ENCODE data around the gene FOXK2. TPM values are rescaled to one million over a fixed set of nuclear protein-coding genes. Genes with fewer than 3 reads are reported as not detected.
"Not testable (repeated sequence)": the region's sequence is repeated elsewhere in the genome, so short reads cannot be mapped to it uniquely, and the experiment has no call there.

Gene FOXK2
- total RNA-seq, 1 experiment from 2014 or later = 22.4 TPM

- Histone ChIP-seq H3K27ac (ENCODE audit: low read length) (no peak overlapping the region), H3K4me2 (ENCODE audit: low read depth, low read length, poor library complexity, severe bottlenecking) (no peak overlapping the region), H3K79me2 (ENCODE audit: low read length) (0 out of 2 replicates have a peak, but pooled peaks cover 3% of the 10 kb centered on the region), H3K36me3 (ENCODE audit: insufficient read depth, low read length) (no peaks in the 10 kb centered on the region), H3K4me3 (ENCODE audit: low read length) (no peak overlapping the region), H3K9me2 (replicated peaks; ENCODE audit: insufficient read depth, low read length) (no peaks in the 10 kb centered on the region), H3K9ac (ENCODE audit: low read length) (no peak overlapping the region), H2AFZ (ENCODE audit: low read length) (no peak overlapping the region), H3K4me1 (ENCODE audit: low read length) (no peaks in the 10 kb centered on the region), H3K27me3 (ENCODE audit: low read length) (no peaks in the 10 kb centered on the region), H3K9me3 (ENCODE audit: low read length) (no peaks in the 10 kb centered on the region), H4K20me1 (ENCODE audit: insufficient read depth, low read depth, low read length) (0 out of 2 replicates have a peak, but pooled peaks cover 6% of the 10 kb centered on the region)
- DNase-seq = no peak
These were observed 49.5 kb downstream of the FOXK2 start for GRCh38 chr17:82568997-82569393.

DNA sequence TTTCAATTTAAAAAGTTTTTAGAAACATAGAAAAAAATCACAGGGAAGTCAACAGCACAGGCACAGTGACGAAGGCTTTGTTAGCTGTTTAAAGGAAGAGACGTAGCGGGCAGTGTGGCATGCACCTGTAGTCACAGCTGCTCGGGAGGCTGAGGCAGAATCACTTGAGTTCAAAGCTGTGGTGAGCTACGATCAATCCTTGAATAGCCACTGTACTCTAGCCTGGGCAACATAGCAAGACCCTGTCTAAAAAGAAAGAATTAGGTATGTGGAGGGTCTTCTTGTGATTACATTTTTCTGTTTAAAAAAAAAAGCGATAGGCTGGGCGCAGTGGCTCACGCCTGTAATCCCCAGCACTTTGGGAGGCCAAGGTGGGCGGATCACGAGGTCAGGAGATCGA, 50.1 kb downstream of the FOXK2 start:
- no peaks in the 10 kb centered on the region for H3K9me3 ChIP-seq (ENCODE audit: low read length)
- no peak overlapping the region for H3K27ac ChIP-seq (ENCODE audit: low read length)
- DNase-seq = no peak
- 0 out of 2 replicates have a peak, but pooled peaks cover 3% of the 10 kb centered on the region for H3K79me2 ChIP-seq (ENCODE audit: low read length)
- H3K4me3 ChIP-seq (ENCODE audit: low read length) = no peak overlapping the region
- no peaks in the 10 kb centered on the region for H3K36me3 ChIP-seq (ENCODE audit: insufficient read depth, low read length)
- no peak overlapping the region for H3K9ac ChIP-seq (ENCODE audit: low read length)
- H2AFZ ChIP-seq (ENCODE audit: low read length) = no peak overlapping the region
- H3K4me1 ChIP-seq (ENCODE audit: low read length) = no peaks in the 10 kb centered on the region
- H3K27me3 ChIP-seq (ENCODE audit: low read length) = no peaks in the 10 kb centered on the region
- no peaks in the 10 kb centered on the region for H3K9me2 ChIP-seq (replicated peaks; ENCODE audit: insufficient read depth, low read length)
- 0 out of 2 replicates have a peak, but pooled peaks cover 6% of the 10 kb centered on the region for H4K20me1 ChIP-seq (ENCODE audit: insufficient read depth, low read depth, low read length)
- H3K4me2 ChIP-seq (ENCODE audit: low read depth, low read length, poor library complexity, severe bottlenecking) = no peak overlapping the region

DNA sequence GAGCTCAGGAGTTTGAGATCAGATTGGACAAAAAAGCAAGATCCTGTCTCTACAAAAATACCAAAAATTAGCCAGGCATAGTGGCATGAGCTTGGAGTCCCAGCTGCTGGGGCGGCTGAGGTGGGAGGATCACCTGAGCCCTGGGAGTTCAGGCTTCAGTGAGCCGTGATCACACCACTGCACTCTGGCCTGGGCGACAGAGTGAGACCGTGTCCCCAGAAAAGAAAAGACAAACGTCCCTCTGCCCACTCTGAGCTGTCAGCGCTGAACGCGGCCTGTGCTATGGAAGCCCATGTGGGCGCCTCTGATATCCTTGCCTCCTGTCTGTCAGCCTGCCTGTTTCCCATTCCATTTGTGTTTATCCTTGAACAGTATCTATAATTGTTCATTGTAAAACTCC, 50.7 kb downstream of the FOXK2 start:
- no peaks in the 10 kb centered on the region for H3K4me1 ChIP-seq (ENCODE audit: low read length)
- no peak overlapping the region for H3K4me2 ChIP-seq (ENCODE audit: low read depth, low read length, poor library complexity, severe bottlenecking)
- no peaks in the 10 kb centered on the region for H3K9me2 ChIP-seq (replicated peaks; ENCODE audit: insufficient read depth, low read length)
- H3K9me3 ChIP-seq (ENCODE audit: low read length) = no peaks in the 10 kb centered on the region
- H3K27me3 ChIP-seq (ENCODE audit: low read length) = no peaks in the 10 kb centered on the region
- H3K9ac ChIP-seq (ENCODE audit: low read length) = no peak overlapping the region
- peaks cover 4% of the 10 kb centered on the region; the same call in 1 of the 2 replicates for H3K36me3 ChIP-seq (ENCODE audit: insufficient read depth, low read length)
- H2AFZ ChIP-seq (ENCODE audit: low read length) = no peak overlapping the region
- H3K27ac ChIP-seq (ENCODE audit: low read length) = no peak overlapping the region
- H4K20me1 ChIP-seq (ENCODE audit: insufficient read depth, low read depth, low read length) = 0 out of 2 replicates have a peak, but pooled peaks cover 6% of the 10 kb centered on the region
- 0 out of 2 replicates have a peak, but pooled peaks cover 3% of the 10 kb centered on the region for H3K79me2 ChIP-seq (ENCODE audit: low read length)
- DNase-seq = no peak
- H3K4me3 ChIP-seq (ENCODE audit: low read length) = no peak overlapping the region

DNA sequence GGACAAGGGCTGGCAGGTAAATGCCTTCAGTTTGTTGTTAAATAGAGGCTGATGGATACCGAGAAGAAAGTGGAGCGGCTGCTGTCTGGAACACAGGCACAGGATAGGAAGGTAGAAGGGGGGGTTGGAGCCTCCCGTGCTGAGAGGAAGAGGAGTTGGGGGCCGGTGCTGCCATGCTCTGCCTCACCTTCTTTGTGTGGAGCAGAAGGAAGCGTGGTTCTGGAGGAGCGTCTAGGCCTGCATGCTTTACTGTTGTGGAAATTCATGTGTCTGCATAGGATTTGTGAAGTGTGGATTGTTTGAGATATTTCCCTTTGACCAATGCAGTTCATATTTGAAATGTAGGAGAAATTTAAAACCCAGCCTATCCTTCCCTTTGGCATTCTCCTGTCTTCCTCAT, 52.3 kb downstream of the FOXK2 start:
- Histone ChIP-seq H3K9me2 (replicated peaks; ENCODE audit: insufficient read depth, low read length) (no peaks in the 10 kb centered on the region), H4K20me1 (ENCODE audit: insufficient read depth, low read depth, low read length) (0 out of 2 replicates have a peak, but pooled peaks cover 6% of the 10 kb centered on the region), H3K27ac (ENCODE audit: low read length) (no peak overlapping the region), H3K4me2 (ENCODE audit: low read depth, low read length, poor library complexity, severe bottlenecking) (no peak overlapping the region), H2AFZ (ENCODE audit: low read length) (no peak overlapping the region), H3K27me3 (ENCODE audit: low read length) (no peaks in the 10 kb centered on the region), H3K9me3 (ENCODE audit: low read length) (no peaks in the 10 kb centered on the region), H3K4me3 (ENCODE audit: low read length) (no peak overlapping the region), H3K79me2 (ENCODE audit: low read length) (0 out of 2 replicates have a peak, but pooled peaks cover 3% of the 10 kb centered on the region), H3K36me3 (ENCODE audit: insufficient read depth, low read length) (peaks cover 4% of the 10 kb centered on the region; the same call in 1 of the 2 replicates), H3K4me1 (ENCODE audit: low read length) (no peaks in the 10 kb centered on the region), H3K9ac (ENCODE audit: low read length) (no peak overlapping the region)
- DNase-seq = no peak

GRCh38 chr17:82574041-82574440, 54.5 kb downstream of the FOXK2 start:
- Histone ChIP-seq H3K27ac (ENCODE audit: low read length) (no peak overlapping the region), H3K4me1 (ENCODE audit: low read length) (no peaks in the 10 kb centered on the region), H3K4me2 (ENCODE audit: low read depth, low read length, poor library complexity, severe bottlenecking) (no peak overlapping the region), H3K9ac (ENCODE audit: low read length) (no peak overlapping the region), H3K9me3 (ENCODE audit: low read length) (no peaks in the 10 kb centered on the region), H3K27me3 (ENCODE audit: low read length) (no peaks in the 10 kb centered on the region), H4K20me1 (ENCODE audit: insufficient read depth, low read depth, low read length) (no peaks in the 10 kb centered on the region), H2AFZ (ENCODE audit: low read length) (no peak overlapping the region), H3K36me3 (ENCODE audit: insufficient read depth, low read length) (peaks cover 4% of the 10 kb centered on the region; the same call in 1 of the 2 replicates), H3K4me3 (ENCODE audit: low read length) (no peak overlapping the region), H3K79me2 (ENCODE audit: low read length) (0 out of 2 replicates have a peak, but pooled peaks cover 3% of the 10 kb centered on the region), H3K9me2 (replicated peaks; ENCODE audit: insufficient read depth, low read length) (no peaks in the 10 kb centered on the region)
- DNase-seq = no peak

GRCh38 chr17:82575581-82576221, 56.2 kb downstream of the FOXK2 start:
- H2AFZ ChIP-seq (ENCODE audit: low read length); H3K27ac ChIP-seq (ENCODE audit: low read length); H3K4me3 ChIP-seq (ENCODE audit: low read length); H3K9me2 ChIP-seq (replicated peaks; ENCODE audit: insufficient read depth, low read length); H3K4me2 ChIP-seq (ENCODE audit: low read depth, low read length, poor library complexity, severe bottlenecking); H3K9ac ChIP-seq (ENCODE audit: low read length); H4K20me1 ChIP-seq (ENCODE audit: insufficient read depth, low read depth, low read length); H3K36me3 ChIP-seq (ENCODE audit: insufficient read depth, low read length); H3K9me3 ChIP-seq (ENCODE audit: low read length); H3K79me2 ChIP-seq (ENCODE audit: low read length); H3K4me1 ChIP-seq (ENCODE audit: low read length); H3K27me3 ChIP-seq (ENCODE audit: low read length); DNase-seq: not testable (repeated sequence)

DNA sequence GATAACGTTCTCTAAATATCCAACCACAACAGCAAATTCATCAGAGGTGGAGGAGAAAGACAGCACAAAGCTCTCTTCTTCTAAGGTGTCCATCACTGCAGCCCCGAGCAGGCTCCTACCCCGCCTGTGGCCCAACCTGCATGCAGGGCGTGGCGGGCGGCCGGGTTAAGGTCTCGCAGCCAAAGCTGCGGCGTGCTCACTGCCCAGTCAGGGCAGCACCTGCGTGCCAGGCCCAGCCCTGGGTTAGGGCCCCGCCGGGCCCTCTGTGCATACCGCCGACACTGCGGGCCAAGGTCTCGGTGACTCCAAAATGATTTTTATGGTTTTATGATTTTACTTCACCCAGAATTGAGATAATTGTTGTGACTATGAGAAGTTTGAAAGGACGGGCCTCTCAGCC, 57.8 kb downstream of the FOXK2 start:
- Histone ChIP-seq H3K9ac (ENCODE audit: low read length) (no peak overlapping the region), H2AFZ (ENCODE audit: low read length) (no peak overlapping the region), H3K79me2 (ENCODE audit: low read length) (0 out of 2 replicates have a peak, but pooled peaks cover 3% of the 10 kb centered on the region), H3K27ac (ENCODE audit: low read length) (no peak overlapping the region), H3K4me3 (ENCODE audit: low read length) (no peak overlapping the region), H3K27me3 (ENCODE audit: low read length) (no peaks in the 10 kb centered on the region), H3K36me3 (ENCODE audit: insufficient read depth, low read length) (peaks cover 4% of the 10 kb centered on the region), H3K4me1 (ENCODE audit: low read length) (no peaks in the 10 kb centered on the region), H4K20me1 (ENCODE audit: insufficient read depth, low read depth, low read length) (no peaks in the 10 kb centered on the region), H3K9me2 (replicated peaks; ENCODE audit: insufficient read depth, low read length) (no peaks in the 10 kb centered on the region), H3K9me3 (ENCODE audit: low read length) (no peaks in the 10 kb centered on the region), H3K4me2 (ENCODE audit: low read depth, low read length, poor library complexity, severe bottlenecking) (no peak overlapping the region)
- no peak for DNase-seq

GRCh38 chr17:82579969-82580368, 60.4 kb downstream of the FOXK2 start:
- not testable (repeated sequence) for H3K9me2 ChIP-seq (replicated peaks; ENCODE audit: insufficient read depth, low read length); DNase-seq; H3K4me2 ChIP-seq (ENCODE audit: low read depth, low read length, poor library complexity, severe bottlenecking); H3K9me3 ChIP-seq (ENCODE audit: low read length); H3K27ac ChIP-seq (ENCODE audit: low read length); H3K4me1 ChIP-seq (ENCODE audit: low read length); H3K36me3 ChIP-seq (ENCODE audit: insufficient read depth, low read length); H3K79me2 ChIP-seq (ENCODE audit: low read length); H2AFZ ChIP-seq (ENCODE audit: low read length); H3K27me3 ChIP-seq (ENCODE audit: low read length); H3K9ac ChIP-seq (ENCODE audit: low read length); H3K4me3 ChIP-seq (ENCODE audit: low read length); H4K20me1 ChIP-seq (ENCODE audit: insufficient read depth, low read depth, low read length)
